Esophagus squamous epithelium (tissue), 4 donors: ENCODE data around the gene HYPK.

Experiments
- POLR2A ChIP-seq, 4 donors: fragments of 450-650 bp; IDR thresholded peaks; one replicate each; pipeline ENCODE4 v1.6.1; 2017; ENCODE audit warnings: antibody characterized with exemption in 4 of 4, mild to moderate bottlenecking in 4 of 4, moderate library complexity in 3 of 4
- TF ChIP-seq, protein P1 (sequence below), 6 experiments: fragments of 450-650 bp in 4 of 6; fragments of 200-600 bp in 2 of 6; sonication (generic) in 2 of 6; IDR thresholded peaks; one replicate each; pipeline ENCODE4 v1.5.1; 2016 to 2019; ENCODE audit warnings: antibody characterized with exemption in 6 of 6, mild to moderate bottlenecking in 4 of 6, moderate library complexity in 4 of 6

GRCh38 chr15:43791993-43792760 is 8.2 kb upstream of the HYPK start, which contains the start of gene SERF2:
- TF ChIP-seq, protein P1, sequence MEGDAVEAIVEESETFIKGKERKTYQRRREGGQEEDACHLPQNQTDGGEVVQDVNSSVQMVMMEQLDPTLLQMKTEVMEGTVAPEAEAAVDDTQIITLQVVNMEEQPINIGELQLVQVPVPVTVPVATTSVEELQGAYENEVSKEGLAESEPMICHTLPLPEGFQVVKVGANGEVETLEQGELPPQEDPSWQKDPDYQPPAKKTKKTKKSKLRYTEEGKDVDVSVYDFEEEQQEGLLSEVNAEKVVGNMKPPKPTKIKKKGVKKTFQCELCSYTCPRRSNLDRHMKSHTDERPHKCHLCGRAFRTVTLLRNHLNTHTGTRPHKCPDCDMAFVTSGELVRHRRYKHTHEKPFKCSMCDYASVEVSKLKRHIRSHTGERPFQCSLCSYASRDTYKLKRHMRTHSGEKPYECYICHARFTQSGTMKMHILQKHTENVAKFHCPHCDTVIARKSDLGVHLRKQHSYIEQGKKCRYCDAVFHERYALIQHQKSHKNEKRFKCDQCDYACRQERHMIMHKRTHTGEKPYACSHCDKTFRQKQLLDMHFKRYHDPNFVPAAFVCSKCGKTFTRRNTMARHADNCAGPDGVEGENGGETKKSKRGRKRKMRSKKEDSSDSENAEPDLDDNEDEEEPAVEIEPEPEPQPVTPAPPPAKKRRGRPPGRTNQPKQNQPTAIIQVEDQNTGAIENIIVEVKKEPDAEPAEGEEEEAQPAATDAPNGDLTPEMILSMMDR (IDR thresholded peaks at IDR 0.05): no peak
- peak in 3 of 4 donors; percentile 97 to 100 (median 98) for TF ChIP-seq POLR2A (IDR thresholded peaks at IDR 0.05)
